Caki2 (cell line): ENCODE results near the gene AKAP10. TPM values are rescaled to one million over a fixed set of nuclear protein-coding genes. Genes with fewer than 3 reads are reported as not detected.
"Not testable (repeated sequence)": the region's sequence is repeated elsewhere in the genome, so short reads cannot be mapped to it uniquely, and the experiment has no call there.

ENCODE experiments used
- DNase-seq: peaks from one replicate; pipeline ENCODE4 v3.0.0-alpha.2; 2015; ENCODE audit warnings: low read depth
- in situ Hi-C: cut with HindIII; loops from 2 replicates; pipeline ENCODE4 v1.10.0; 2016; ENCODE audit warnings: low sequenced_read_pairs, low pct_unique_long_range_greater_than_20kb, mixed read lengths
- total RNA-seq: library from RNA; depleted of rRNA; stranded (reverse); fragments of >200 nt; shearing (Covaris generic); gene quantifications from 2 replicates; pipeline ENCODE4 v1.2.3, GENCODE V29; 2014; ENCODE audit warnings: low replicate concordance

The AKAP10 gene
- total RNA-seq, 1 experiment from 2014 or later = 11.4 TPM

GRCh38 chr17:19939993-19940721, 37.5 kb downstream of the AKAP10 start:
- DNase-seq = no peak
- in situ Hi-C loops = no loop called here

DNA sequence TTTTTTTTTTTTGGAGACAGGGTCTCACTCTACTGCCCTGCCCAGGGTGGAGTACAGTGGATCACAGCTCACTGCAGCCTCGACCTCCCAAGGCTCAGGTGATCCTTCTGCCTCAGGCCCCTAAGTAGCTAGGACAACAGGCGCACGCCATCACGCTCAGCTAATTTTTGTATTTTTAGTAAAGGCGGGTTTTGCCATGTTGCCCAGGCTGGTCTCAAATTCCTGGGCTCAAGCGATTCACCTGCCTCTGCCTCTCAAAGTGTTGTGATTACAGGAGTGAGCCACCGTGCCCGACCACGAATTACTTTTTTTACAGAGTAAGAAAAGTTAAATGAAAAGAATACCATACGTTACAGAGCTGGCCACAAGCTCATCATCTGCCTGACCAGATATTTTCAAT, 38.9 kb downstream of the AKAP10 start:
- in situ Hi-C loops = no loop called here
- DNase-seq = no peak

GRCh38 chr17:19937522-19937921, 40.1 kb downstream of the AKAP10 start:
- in situ Hi-C loops = no loop called here
- DNase-seq = no peak

- no peak for DNase-seq
- in situ Hi-C loops = no loop called here
Observed at GRCh38 chr17:19935169-19935568, 42.5 kb downstream of the AKAP10 start.

DNA sequence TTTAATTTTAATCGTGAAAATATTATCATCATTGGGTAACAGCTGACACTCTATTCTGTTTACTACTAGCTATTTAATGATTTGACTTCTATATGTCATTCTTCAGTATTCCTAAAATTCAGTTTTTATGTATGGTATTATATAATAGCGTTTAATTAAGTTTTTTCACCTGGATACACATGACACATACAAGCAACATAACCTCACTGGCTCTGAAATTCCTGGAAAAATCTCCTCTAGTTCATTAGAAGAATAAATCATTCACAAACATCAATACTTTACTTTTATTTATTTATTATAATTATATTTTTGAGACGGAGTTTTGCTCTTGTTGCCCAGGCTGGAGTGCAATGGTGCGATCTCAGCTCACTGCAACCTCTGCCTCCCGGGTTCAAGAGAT, 44.0 kb downstream of the AKAP10 start:
- in situ Hi-C loops = no loop called here
- no peak for DNase-seq

- DNase-seq = no peak
- in situ Hi-C loops = no loop called here
Observed at GRCh38 chr17:19933221-19933620, 44.4 kb downstream of the AKAP10 start.

DNA sequence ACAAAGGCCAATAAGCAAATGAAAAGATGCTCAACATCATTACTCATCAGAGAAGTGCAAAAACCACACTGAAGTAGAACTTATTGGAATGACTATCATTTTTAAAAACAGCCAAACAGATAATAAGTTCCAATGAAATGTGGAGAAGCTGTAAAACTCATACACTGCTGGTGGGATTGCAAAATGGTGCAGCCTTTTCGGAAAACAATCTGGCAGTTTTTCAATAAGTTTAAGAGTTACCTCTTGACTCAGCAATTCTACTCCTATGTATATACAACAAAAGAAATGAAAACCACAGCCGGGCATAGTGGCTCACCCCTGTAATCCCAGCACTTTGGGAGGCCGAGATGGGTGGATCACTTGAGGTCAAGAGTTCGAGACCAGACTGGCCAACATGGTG, 49.3 kb downstream of the AKAP10 start:
- no peak for DNase-seq
- in situ Hi-C loops = no loop called here

GRCh38 chr17:19915245-19915978, 62.2 kb downstream of the AKAP10 start:
- in situ Hi-C loops = no loop called here
- no peak for DNase-seq

GRCh38 chr17:19911033-19911432, 66.6 kb downstream of the AKAP10 start:
- in situ Hi-C loops = no loop called here
- no peak for DNase-seq

GRCh38 chr17:19909139-19909538, 68.5 kb downstream of the AKAP10 start:
- in situ Hi-C loops = no loop called here
- no peak for DNase-seq

GRCh38 chr17:19905502-19905901, 72.1 kb downstream of the AKAP10 start:
- DNase-seq = no peak
- in situ Hi-C loops = no loop called here

GRCh38 chr17:19904924-19905323, 72.7 kb downstream of the AKAP10 start:
- in situ Hi-C loops = no loop called here
- DNase-seq = no peak

DNA sequence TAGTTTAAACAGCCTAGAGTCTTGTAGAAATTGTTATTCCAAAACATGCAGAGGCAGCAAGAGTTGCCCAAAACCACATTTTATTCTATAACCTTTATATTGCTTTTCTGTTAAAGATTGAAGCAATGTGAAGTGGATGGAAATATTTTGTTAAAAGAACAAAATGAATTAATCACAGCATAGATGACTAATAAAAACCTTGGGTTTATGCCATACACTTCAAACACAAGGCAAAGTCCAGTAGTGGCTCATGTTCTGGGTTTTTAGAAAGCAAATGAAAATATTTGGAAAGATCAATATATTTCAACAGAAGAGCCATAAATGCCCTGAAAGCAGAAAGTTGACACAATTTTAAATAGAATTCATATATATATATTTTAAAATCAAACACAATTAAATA, 73.2 kb downstream of the AKAP10 start:
- in situ Hi-C loops = no loop called here

GRCh38 chr17:19900809-19901208, 76.8 kb downstream of the AKAP10 start:
- no peak for DNase-seq
- in situ Hi-C loops = no loop called here

More for the DNA sequence above, 73.2 kb downstream of the AKAP10 start:
- DNase-seq = no peak

GRCh38 chr17:19897903-19898302, 79.7 kb downstream of the AKAP10 start:
- in situ Hi-C loops = no loop called here

DNA sequence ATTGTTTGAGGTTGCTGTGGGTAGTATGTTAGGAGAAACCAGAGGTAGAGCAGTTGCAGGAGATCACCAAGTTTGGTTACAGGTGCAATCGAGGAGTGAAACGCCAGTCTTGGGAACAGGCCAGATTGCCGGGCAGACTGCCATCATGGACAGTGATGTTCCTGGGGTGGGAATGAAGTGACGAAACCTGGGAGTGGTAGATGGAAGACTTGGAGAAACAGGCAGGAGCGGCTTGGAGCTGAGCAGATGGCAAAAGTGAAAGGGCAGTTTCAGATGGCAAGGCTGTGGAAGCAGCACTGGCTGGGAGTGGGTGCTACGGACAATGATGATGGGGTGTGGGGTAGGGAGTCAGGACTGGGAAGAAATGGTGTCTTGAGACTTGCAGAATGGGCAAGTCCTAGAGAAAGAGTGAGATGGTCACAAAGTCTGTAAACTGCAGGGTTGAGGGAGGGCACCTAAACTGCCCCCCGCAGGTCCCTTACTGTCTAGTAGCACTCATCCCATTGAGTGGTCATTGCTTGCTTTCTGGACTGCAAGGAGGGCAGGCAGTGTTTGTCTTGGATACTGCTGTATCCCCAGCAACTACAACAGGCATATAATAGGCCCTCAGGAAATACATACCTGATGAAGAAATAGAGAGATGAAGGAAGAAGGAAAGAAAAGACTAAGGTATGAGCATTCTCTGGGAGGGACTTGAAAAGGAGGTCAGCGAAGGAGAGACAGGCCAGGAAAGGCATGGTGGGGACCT, 80.4 kb downstream of the AKAP10 start:
- DNase-seq = no peak
- in situ Hi-C loops = no loop called here

More at GRCh38 chr17:19897903-19898302, 79.7 kb downstream of the AKAP10 start:
- DNase-seq = no peak

DNA sequence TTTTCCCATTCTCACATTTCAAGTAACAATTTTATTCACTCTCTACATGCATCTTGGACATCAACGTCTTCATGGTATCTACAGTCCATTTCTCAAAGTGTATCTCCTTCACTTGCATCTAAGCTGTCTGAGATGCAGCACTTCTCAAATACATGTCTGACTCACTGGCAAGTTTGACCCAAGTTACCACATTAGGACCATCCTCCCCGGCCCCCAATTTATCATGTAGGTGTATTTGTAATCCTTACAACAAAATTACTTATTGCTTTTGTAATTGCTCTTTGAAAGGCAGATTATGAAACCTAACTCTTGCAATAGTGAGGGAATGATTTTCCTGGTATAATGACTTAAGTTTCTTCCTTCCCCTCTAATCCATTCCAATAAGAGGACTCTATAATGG, 80.9 kb downstream of the AKAP10 start:
- in situ Hi-C loops = no loop called here
- no peak for DNase-seq

DNA sequence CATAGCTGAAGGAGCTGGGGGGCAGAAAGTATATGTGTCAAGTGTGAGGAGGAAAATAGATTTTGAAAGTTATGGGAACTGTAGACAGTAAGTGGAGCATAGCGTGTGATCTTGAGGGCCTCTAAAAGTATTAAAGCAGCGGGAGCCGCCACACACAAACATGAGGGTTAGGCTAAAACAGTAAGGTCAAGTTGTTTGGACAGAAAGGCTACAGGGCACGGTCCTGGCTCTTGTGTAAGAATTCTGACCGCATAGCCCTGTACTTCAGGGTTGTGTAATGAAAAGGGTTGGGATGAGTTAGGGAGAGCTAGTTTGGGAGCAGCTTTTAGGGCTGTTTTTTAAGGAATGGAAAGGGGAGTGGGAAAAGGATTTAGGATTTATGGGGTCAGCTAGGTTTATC, 87.1 kb downstream of the AKAP10 start:
- DNase-seq, in situ Hi-C loops: not testable (repeated sequence)

DNA sequence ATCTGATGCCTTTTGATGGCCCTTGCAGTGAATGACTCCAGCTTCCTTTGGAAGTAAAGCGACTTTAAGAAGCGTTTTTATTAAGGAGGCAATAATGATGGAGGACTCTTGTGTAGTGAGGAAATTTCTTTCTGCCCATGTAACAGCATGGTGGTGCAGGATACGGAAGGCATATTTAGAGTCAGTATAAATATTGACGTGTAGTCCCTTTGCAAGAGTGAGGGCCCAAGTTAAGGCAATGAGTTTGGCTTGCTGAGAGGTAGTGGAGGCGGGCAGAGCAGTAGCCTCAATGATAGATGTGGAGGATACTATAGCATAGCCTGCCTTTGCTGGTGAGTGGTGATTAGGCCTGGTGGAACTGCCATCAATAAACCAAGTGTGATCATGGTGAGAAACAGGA, 87.6 kb downstream of the AKAP10 start:
- DNase-seq = not testable (repeated sequence)

More for the DNA sequence above, 87.6 kb downstream of the AKAP10 start:
- in situ Hi-C loops = not testable (repeated sequence)
